IMR-90 (cell line): ENCODE results near the gene RAET1E. TPM values are rescaled to one million over a fixed set of nuclear protein-coding genes. Genes with fewer than 3 reads are reported as not detected.

ENCODE experiments used
- ATAC-seq: fragments of 200-7000 bp; cut with Tn5 transposase; 2 replicates; pipeline ENCODE4 v1.9.1; 2020; ENCODE audit warnings: low read depth, mild to moderate bottlenecking, moderate library complexity
- BruUV-seq: library from RNA; stranded (reverse); fragments of 400-500 nt; replicated peaks from 2 replicates; lab custom pipeline; 2021; lab: Mats Ljungman, UMichigan
- CTCF ChIA-PET: fragments of 300-600 bp; formaldehyde crosslinking; extraction: SDS; loops from one replicate; lab custom pipeline; 2021; ENCODE audit warnings: antibody characterized with exemption; lab: Yijun Ruan, JAX
- POLR2A ChIA-PET: fragments of 300-600 bp; sonication (Branson Sonifier 250); formaldehyde crosslinking; loops from one replicate; lab custom pipeline; 2022; ENCODE audit warnings: antibody characterized with exemption; ENCODE audit not compliant: unreplicated experiment; lab: Charles Lee
- DNase-seq: peaks from one replicate; pipeline ENCODE4 v3.0.0; 2013
- H2AFZ ChIP-seq: replicated peaks from 2 replicates; pipeline ENCODE3; 2013; ENCODE audit warnings: low read length, mild to moderate bottlenecking; ENCODE audit not compliant: poor library complexity
- H2AK5ac ChIP-seq: 2 replicates; pipeline ENCODE4 v1.6.1; 2013; ENCODE audit warnings: low read depth, low read length, inconsistent platforms
- H2AK9ac ChIP-seq: replicated peaks from 2 replicates; pipeline ENCODE3; 2013; ENCODE audit warnings: mild to moderate bottlenecking, low read depth, low read length, moderate library complexity; ENCODE audit not compliant: poor library complexity
- H2BK120ac ChIP-seq: 2 replicates; pipeline ENCODE4 v1.6.1; 2013; ENCODE audit warnings: low read depth, low read length, inconsistent platforms
- H2BK15ac ChIP-seq: 3 replicates; pipeline ENCODE4 v1.6.1; 2013; ENCODE audit warnings: low read depth, low read length, inconsistent platforms
- H2BK20ac ChIP-seq: 2 replicates; pipeline ENCODE4 v1.6.1; 2013; ENCODE audit warnings: low read depth, mild to moderate bottlenecking, inconsistent platforms, low read length, moderate library complexity
- H2BK5ac ChIP-seq: 2 replicates; pipeline ENCODE4 v1.6.1; 2013; ENCODE audit warnings: mild to moderate bottlenecking, low read depth, low read length, inconsistent platforms; ENCODE audit not compliant: poor library complexity, severe bottlenecking
- H3K14ac ChIP-seq: replicated peaks from 2 replicates; pipeline ENCODE4 v1.6.1; 2013; ENCODE audit warnings: low read depth, low read length, inconsistent platforms
- H3K18ac ChIP-seq: 2 replicates; pipeline ENCODE4 v1.6.1; 2013; ENCODE audit warnings: low read depth, low read length, control low read depth
- H3K23ac ChIP-seq: 2 replicates; pipeline ENCODE4 v1.6.1; 2013; ENCODE audit warnings: low read depth, low read length, inconsistent platforms
- H3K27ac ChIP-seq: 2 replicates; pipeline ENCODE4 v1.5.1; 2013; ENCODE audit warnings: mild to moderate bottlenecking, control low read depth, low read length; ENCODE audit not compliant: insufficient read depth
- H3K27me3 ChIP-seq: 2 replicates; pipeline ENCODE4 v1.6.1; 2013; ENCODE audit warnings: low read length; ENCODE audit not compliant: control insufficient read depth, insufficient read depth
- H3K36me3 ChIP-seq: 2 replicates; pipeline ENCODE4 v1.6.1; 2013; ENCODE audit warnings: low read length, mixed read lengths; ENCODE audit not compliant: control insufficient read depth, insufficient read depth
- H3K4ac ChIP-seq: 2 replicates; pipeline ENCODE4 v1.6.1; 2013; ENCODE audit warnings: low read depth, low read length, inconsistent platforms
- H3K4me1 ChIP-seq: 2 replicates; pipeline ENCODE4 v1.6.1; 2013; ENCODE audit warnings: low read length, mixed read lengths; ENCODE audit not compliant: control insufficient read depth, insufficient read depth
- H3K4me2 ChIP-seq: 2 replicates; pipeline ENCODE4 v1.6.1; 2013; ENCODE audit warnings: low read depth, mild to moderate bottlenecking, control low read depth, low read length, moderate library complexity
- H3K4me3 ChIP-seq: 2 replicates; pipeline ENCODE4 v1.5.1; 2013; ENCODE audit warnings: low read depth, mild to moderate bottlenecking, control low read depth, low read length, moderate library complexity; ENCODE audit not compliant: insufficient read depth
- H3K56ac ChIP-seq: 2 replicates; pipeline ENCODE4 v1.6.1; 2013; ENCODE audit warnings: low read length, inconsistent platforms; ENCODE audit not compliant: insufficient read depth; ENCODE audit errors: extremely low read depth
- H3K79me1 ChIP-seq, 2 experiments: 2 replicates each; pipeline ENCODE4 v1.6.1; 2013; ENCODE audit warnings: low read length in 2 of 2, inconsistent platforms in 1 of 2, low read depth in 1 of 2
- H3K9ac ChIP-seq: 2 replicates; pipeline ENCODE4 v1.6.1; 2013; ENCODE audit warnings: low read depth, low read length, control low read depth
- H3K9me1 ChIP-seq: 2 replicates; pipeline ENCODE4 v1.6.1; 2013; ENCODE audit warnings: low read length, inconsistent platforms; ENCODE audit not compliant: insufficient read depth
- H3K9me3 ChIP-seq: 2 replicates; pipeline ENCODE4 v1.6.1; 2013; ENCODE audit warnings: low read length; ENCODE audit not compliant: control insufficient read depth, insufficient read depth
- H4K20me1 ChIP-seq: 2 replicates; pipeline ENCODE4 v1.6.1; 2013; ENCODE audit warnings: low read length, inconsistent platforms; ENCODE audit not compliant: insufficient read depth
- H4K5ac ChIP-seq: 2 replicates; pipeline ENCODE4 v1.6.1; 2013; ENCODE audit warnings: mild to moderate bottlenecking, low read depth, low read length, control low read depth
- H4K8ac ChIP-seq, 2 experiments: 2 replicates each; pipeline ENCODE4 v1.6.1; 2013; ENCODE audit warnings: low read depth in 2 of 2, low read length in 2 of 2, control low read depth in 1 of 2, inconsistent platforms in 1 of 2
- H4K91ac ChIP-seq: 2 replicates; pipeline ENCODE4 v1.6.1; 2013; ENCODE audit warnings: low read depth, low read length, inconsistent platforms; ENCODE audit not compliant: insufficient read depth
- CEBPB ChIP-seq: IDR thresholded peaks from 2 replicates; pipeline ENCODE4 v1.6.1; 2012; ENCODE audit warnings: low read depth, low read length, improper control_type of control experiment
- MAFK ChIP-seq: IDR thresholded peaks from 2 replicates; pipeline ENCODE4 v1.6.1; 2012; ENCODE audit warnings: low read depth, low read length, improper control_type of control experiment
- MXI1 ChIP-seq: IDR thresholded peaks from 2 replicates; pipeline ENCODE4 v1.6.1; 2012; ENCODE audit warnings: low read depth, mild to moderate bottlenecking, low read length, moderate library complexity, borderline replicate concordance
- NFE2L2 ChIP-seq: fragments of 150-350 bp; IDR thresholded peaks from 2 replicates; pipeline ENCODE4 v1.6.1; 2016; ENCODE audit warnings: low read depth, mild to moderate bottlenecking, low read length
- POLR2A ChIP-seq: IDR thresholded peaks from 2 replicates; pipeline ENCODE4 v1.6.1; 2012; ENCODE audit warnings: mild to moderate bottlenecking, low read depth, low read length
- RAD21 ChIP-seq: IDR thresholded peaks from 2 replicates; pipeline ENCODE4 v1.6.1; 2012; ENCODE audit warnings: low read length, improper control_type of control experiment
- RFX5 ChIP-seq: IDR thresholded peaks from 2 replicates; pipeline ENCODE4 v1.8.0; 2012; ENCODE audit warnings: low read depth, mild to moderate bottlenecking, low read length, moderate library complexity
- SMC3 ChIP-seq: fragments of 150-350 bp; IDR thresholded peaks from 2 replicates; pipeline ENCODE4 v1.6.1; 2016; ENCODE audit warnings: low read depth, mild to moderate bottlenecking, antibody characterized with exemption, low read length, moderate library complexity
- WGBS, 2 experiments: methylation state at CpG; one replicate each; pipeline versions ENCODE4 v1.1.5 to v1.1.7; 2013; ENCODE audit warnings: missing lambda C conversion rate in 2 of 2; ENCODE audit not compliant: insufficient read length in 1 of 2; ENCODE audit errors: extremely low coverage in 2 of 2; 5-methylcytosine and 5-hydroxymethylcytosine counted together
- dilution Hi-C: fragments of 300-500 bp; cut with HindIII; formaldehyde crosslinking; loops from one replicate; pipeline ENCODE4 v1.14.3; 2018; ENCODE audit warnings: low sequenced_read_pairs; ENCODE audit not compliant: unreplicated experiment
- in situ Hi-C: fragments of 300-500 bp; cut with MboI; formaldehyde crosslinking; loops from 3 replicates; pipeline ENCODE4 v1.14.3; 2019; ENCODE audit warnings: low sequenced_read_pairs, inconsistent platforms, mixed read lengths
- intact Hi-C: fragments of 100-400 bp; cut with micrococcal nuclease; formaldehyde crosslinking; loops from 2 replicates; pipeline ENCODE4 v1.10.0; 2022
- polyA plus RNA-seq, 3 experiments: library from polyadenylated mRNA; depleted of rRNA; stranded (reverse); fragments of >200 nt; gene quantifications; 2 replicates each; pipeline ENCODE4 v1.2.3, GENCODE V29; 2012; ENCODE audit warnings: low replicate concordance in 1 of 3
- total RNA-seq: library from RNA; depleted of rRNA; stranded (reverse); fragments of >200 nt; gene quantifications from 2 replicates; pipeline ENCODE4 v1.2.3, GENCODE V29; 2012
- TF ChIP-seq, protein P1 (sequence below): conservative IDR thresholded peaks from 2 replicates; pipeline ENCODE4 v1.5.1; 2012; ENCODE audit warnings: mild to moderate bottlenecking, low read depth, low read length, improper control_type of control experiment
- TF ChIP-seq, protein P2 (sequence below): fragments of 150-350 bp; IDR thresholded peaks from 2 replicates; pipeline ENCODE4 v1.6.1; 2016; ENCODE audit warnings: low read depth, mild to moderate bottlenecking, low read length, moderate library complexity, borderline replicate concordance

RAET1E gene
- total and polyA plus RNA-seq, 2 of the 4 experiments (the other 2 are of a cell fraction) = not detected

DNA sequence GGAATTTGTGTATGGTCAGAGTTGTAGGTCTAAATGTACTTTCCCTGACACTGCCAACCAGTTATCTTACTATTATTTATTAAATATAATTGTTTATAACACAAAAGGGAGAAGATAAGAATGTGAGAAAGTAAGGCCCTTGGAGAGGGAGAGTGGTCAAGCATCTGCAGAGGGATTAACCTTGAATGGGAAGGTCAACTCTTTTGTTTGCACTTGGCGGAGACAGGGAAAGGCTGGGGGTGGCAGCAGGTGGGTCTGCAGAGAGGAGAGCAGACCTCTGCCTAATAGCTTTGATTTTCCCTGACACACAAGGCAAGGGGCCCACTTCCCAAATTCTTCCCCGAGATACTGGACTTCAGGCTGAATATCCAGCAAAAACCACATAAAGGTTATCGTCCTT, 38.0 kb downstream of the RAET1E start (continued):
- TF ChIP-seq MAFK = no peak
- TF ChIP-seq, protein P1, sequence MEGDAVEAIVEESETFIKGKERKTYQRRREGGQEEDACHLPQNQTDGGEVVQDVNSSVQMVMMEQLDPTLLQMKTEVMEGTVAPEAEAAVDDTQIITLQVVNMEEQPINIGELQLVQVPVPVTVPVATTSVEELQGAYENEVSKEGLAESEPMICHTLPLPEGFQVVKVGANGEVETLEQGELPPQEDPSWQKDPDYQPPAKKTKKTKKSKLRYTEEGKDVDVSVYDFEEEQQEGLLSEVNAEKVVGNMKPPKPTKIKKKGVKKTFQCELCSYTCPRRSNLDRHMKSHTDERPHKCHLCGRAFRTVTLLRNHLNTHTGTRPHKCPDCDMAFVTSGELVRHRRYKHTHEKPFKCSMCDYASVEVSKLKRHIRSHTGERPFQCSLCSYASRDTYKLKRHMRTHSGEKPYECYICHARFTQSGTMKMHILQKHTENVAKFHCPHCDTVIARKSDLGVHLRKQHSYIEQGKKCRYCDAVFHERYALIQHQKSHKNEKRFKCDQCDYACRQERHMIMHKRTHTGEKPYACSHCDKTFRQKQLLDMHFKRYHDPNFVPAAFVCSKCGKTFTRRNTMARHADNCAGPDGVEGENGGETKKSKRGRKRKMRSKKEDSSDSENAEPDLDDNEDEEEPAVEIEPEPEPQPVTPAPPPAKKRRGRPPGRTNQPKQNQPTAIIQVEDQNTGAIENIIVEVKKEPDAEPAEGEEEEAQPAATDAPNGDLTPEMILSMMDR = no peak

DNA sequence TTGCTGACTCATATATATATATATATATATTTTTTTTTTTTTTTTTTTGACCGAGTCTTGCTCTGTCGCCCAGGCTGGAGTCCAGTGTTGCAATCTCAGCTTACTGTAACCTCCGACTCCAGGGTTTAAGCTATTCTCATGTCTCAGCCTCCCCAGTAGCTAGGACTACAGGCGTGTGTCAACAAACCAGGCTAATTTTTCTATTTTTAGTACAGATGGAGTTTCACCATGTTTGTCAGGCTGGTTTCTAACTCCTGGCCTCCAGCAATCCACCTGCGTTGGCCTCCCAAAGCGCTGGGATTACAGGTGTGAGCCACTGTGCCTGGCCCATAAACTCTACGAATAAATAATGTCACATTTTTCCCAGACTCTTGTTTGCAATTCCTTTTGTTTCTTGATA, 38.5 kb downstream of the RAET1E start:
- H3K36me3 ChIP-seq = peaks cover 3% of the 10 kb centered on the region; the same call in 1 of the 2 replicates
- no peak overlapping the region for H3K9ac ChIP-seq
- peaks cover 33% of the 10 kb centered on the region for H3K4me1 ChIP-seq
- no peak overlapping the region for H3K14ac ChIP-seq
- dilution Hi-C loops (no loop called here), intact Hi-C loops (no loop called here), in situ Hi-C loops (no loop called here)
- H4K5ac ChIP-seq = no peak overlapping the region
- CTCF ChIA-PET = no interaction called here
- peaks cover 12 to 44% of the 10 kb centered on the region in 2 experiments for H3K79me1 ChIP-seq
- no peak overlapping the region for H3K18ac ChIP-seq
- H3K9me1 ChIP-seq = peaks cover 19% of the 10 kb centered on the region
- peaks cover 16% of the 10 kb centered on the region for H4K20me1 ChIP-seq
- H4K91ac ChIP-seq = no peak overlapping the region
- no peak overlapping the region for H3K4me3 ChIP-seq
- no peak overlapping the region; the same call in 1 of the 2 replicates for H2BK120ac ChIP-seq
- H4K8ac ChIP-seq = no peak overlapping the region
- H2BK20ac ChIP-seq = peak overlapping the region; percentile 46
- no peak for ATAC-seq
- no peak overlapping the region for H3K23ac ChIP-seq
- POLR2A ChIA-PET = interaction anchor here (0.7 kb wide), 1 partner anchor 58 kb away, joined by 3 read pairs; no protein-coding TSS in a partner anchor
- no peaks in the 10 kb centered on the region for H3K9me3 ChIP-seq
- BruUV-seq = no TSS peak
- peak overlapping the region; percentile 43; the same call in 1 of the 2 replicates for H3K4me2 ChIP-seq
- no peak overlapping the region; the same call in 2 of the 3 replicates for H2BK15ac ChIP-seq
- H3K56ac ChIP-seq = no peak overlapping the region
- peak overlapping the region; percentile 65; the same call in 1 of the 2 replicates for H3K27ac ChIP-seq
- peak overlapping the region; percentile 63 for H3K4ac ChIP-seq
- no CpG with 5 or more reads among the region's 7 CpGs for WGBS, 2 experiments
- H2AFZ ChIP-seq = no peak overlapping the region
- peak; percentile 96 for DNase-seq
- no peaks in the 10 kb centered on the region for H3K27me3 ChIP-seq
- H2AK9ac ChIP-seq = no peak overlapping the region
- H2BK5ac ChIP-seq = peak overlapping the region; percentile 71
- no peak overlapping the region for H2AK5ac ChIP-seq
- TF ChIP-seq SMC3 = no peak
- TF ChIP-seq CEBPB = peak; percentile 91
- TF ChIP-seq NFE2L2 = no peak
- TF ChIP-seq, protein P2, sequence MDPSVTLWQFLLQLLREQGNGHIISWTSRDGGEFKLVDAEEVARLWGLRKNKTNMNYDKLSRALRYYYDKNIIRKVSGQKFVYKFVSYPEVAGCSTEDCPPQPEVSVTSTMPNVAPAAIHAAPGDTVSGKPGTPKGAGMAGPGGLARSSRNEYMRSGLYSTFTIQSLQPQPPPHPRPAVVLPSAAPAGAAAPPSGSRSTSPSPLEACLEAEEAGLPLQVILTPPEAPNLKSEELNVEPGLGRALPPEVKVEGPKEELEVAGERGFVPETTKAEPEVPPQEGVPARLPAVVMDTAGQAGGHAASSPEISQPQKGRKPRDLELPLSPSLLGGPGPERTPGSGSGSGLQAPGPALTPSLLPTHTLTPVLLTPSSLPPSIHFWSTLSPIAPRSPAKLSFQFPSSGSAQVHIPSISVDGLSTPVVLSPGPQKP = no peak
- no peak for TF ChIP-seq POLR2A
- TF ChIP-seq RFX5 = no peak
- TF ChIP-seq RAD21 = no peak
- TF ChIP-seq MXI1 = 0 out of 2 replicates have a peak, but pooled peaks have one; percentile 39
